Astrocyte of the cerebellum (primary cell): ENCODE measurements around the gene EMC1.
"Not testable (repeated sequence)": the region's sequence is repeated elsewhere in the genome, so short reads cannot be mapped to it uniquely, and the experiment has no call there.

Experiments used
- DNase-seq: peaks from one replicate; pipeline ENCODE4 v3.0.0-alpha.2; 2011; ENCODE audit warnings: low read depth
- H3K4me3 ChIP-seq: 2 replicates; pipeline ENCODE4 v1.5.1; 2011; ENCODE audit warnings: mild to moderate bottlenecking, low read depth, low read length, moderate library complexity
- CTCF ChIP-seq: IDR thresholded peaks from 2 replicates; pipeline ENCODE4 v1.5.1; 2012; ENCODE audit warnings: low read length, low read depth, moderate library complexity, mild to moderate bottlenecking; ENCODE audit errors: missing control alignments
- in situ Hi-C: cut with HindIII; loops from 2 replicates; pipeline ENCODE4 v1.10.0; 2017; ENCODE audit warnings: low sequenced_read_pairs

Gene EMC1

GRCh38 chr1:19257178-19257914 lies 6.0 kb upstream of the EMC1 start:
- TF ChIP-seq CTCF: no peak
- in situ Hi-C loops: loop anchor here (5.0 kb wide), 1 partner anchor 95 kb away; no protein-coding TSS in a partner anchor
- no peak overlapping the region for H3K4me3 ChIP-seq
- no peak for DNase-seq

GRCh38 chr1:19256301-19256700 lies 5.0 kb upstream of the EMC1 start:
- in situ Hi-C loops: loop anchor here (5.0 kb wide), 1 partner anchor 94 kb away; no protein-coding TSS in a partner anchor
- DNase-seq, H3K4me3 ChIP-seq: not testable (repeated sequence)

GRCh38 chr1:19255288-19255687 lies 4.0 kb upstream of the EMC1 start:
- in situ Hi-C loops: loop anchor here (5.0 kb wide), 1 partner anchor 93 kb away; no protein-coding TSS in a partner anchor
- TF ChIP-seq CTCF: no peak
- no peak overlapping the region for H3K4me3 ChIP-seq
- DNase-seq: no peak

GRCh38 chr1:19254416-19254815 lies 3.1 kb upstream of the EMC1 start:
- TF ChIP-seq CTCF: no peak
- H3K4me3 ChIP-seq: no peak overlapping the region
- no peak for DNase-seq
- in situ Hi-C loops: no loop called here

GRCh38 chr1:19250629-19251304 lies 557 bp downstream of the EMC1 start:
- H3K4me3 ChIP-seq: peak overlapping the region; percentile 94
- TF ChIP-seq CTCF: no peak
- no peak for DNase-seq
- in situ Hi-C loops: no loop called here

GRCh38 chr1:19240673-19241538 lies 10.4 kb downstream of the EMC1 start:
- DNase-seq: peak; percentile 36
- no peak overlapping the region for H3K4me3 ChIP-seq
- in situ Hi-C loops: no loop called here
- peak; percentile 92 for TF ChIP-seq CTCF
